ENCODE data around the gene C2CD3.

The C2CD3 gene, protein sequence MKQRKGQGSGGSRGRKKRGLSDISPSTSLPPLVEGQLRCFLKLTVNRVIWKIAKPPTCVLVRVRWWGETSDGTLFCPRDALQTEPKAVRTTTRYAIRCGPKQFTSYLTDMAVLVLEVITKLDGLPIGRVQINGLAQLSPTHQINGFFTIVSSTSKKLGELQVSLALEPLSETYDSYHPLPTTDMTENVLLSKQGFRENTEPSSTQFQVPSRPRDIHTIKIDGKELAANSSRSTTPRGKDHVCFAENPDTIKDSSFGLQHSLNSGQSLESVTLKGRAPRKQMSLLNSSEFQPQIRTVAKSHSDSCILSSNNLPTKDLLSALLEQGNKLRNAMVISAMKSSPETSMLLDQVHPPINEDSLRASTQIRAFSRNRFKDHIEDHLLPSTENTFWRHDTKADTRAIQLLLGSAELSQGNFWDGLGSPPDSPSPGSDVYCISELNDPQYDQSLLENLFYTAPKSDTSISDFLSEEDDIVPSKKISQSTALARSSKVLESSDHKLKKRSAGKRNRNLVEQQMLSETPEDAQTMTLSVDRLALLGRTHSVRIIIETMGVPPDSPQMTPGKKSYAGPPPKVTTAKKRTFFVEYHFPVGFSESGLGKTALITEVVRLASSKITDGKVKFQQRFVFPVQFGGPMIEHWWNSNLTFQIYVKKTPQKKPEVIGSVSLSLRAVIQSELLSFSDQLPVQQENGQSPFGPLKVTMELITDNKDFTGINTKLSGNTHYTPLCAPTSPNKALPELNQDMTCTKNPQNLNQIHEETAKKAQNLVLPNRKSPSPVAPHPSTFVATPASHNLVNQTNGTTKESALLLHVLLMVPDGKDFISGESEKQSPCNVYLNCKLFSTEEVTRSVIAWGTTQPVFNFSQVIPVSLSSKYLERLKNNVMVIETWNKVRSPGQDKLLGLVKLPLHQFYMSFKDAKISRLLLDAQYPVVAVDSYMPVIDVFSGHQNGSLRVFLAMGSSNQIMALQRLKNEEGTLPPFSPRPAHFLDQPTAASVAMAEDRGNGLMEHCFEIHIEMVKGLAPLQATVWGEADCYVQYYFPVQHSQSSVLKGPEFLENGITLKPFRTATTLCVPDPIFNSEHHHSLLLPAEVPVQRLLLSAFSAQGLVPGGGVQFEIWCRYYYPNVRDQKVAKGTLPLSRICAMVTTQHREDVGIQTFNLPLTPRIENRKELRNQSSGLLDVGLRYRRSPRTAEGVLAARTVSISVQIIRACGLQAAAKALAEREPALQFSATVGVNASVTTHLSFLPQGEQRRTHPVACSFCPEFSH (N-terminal part only)

DNA sequence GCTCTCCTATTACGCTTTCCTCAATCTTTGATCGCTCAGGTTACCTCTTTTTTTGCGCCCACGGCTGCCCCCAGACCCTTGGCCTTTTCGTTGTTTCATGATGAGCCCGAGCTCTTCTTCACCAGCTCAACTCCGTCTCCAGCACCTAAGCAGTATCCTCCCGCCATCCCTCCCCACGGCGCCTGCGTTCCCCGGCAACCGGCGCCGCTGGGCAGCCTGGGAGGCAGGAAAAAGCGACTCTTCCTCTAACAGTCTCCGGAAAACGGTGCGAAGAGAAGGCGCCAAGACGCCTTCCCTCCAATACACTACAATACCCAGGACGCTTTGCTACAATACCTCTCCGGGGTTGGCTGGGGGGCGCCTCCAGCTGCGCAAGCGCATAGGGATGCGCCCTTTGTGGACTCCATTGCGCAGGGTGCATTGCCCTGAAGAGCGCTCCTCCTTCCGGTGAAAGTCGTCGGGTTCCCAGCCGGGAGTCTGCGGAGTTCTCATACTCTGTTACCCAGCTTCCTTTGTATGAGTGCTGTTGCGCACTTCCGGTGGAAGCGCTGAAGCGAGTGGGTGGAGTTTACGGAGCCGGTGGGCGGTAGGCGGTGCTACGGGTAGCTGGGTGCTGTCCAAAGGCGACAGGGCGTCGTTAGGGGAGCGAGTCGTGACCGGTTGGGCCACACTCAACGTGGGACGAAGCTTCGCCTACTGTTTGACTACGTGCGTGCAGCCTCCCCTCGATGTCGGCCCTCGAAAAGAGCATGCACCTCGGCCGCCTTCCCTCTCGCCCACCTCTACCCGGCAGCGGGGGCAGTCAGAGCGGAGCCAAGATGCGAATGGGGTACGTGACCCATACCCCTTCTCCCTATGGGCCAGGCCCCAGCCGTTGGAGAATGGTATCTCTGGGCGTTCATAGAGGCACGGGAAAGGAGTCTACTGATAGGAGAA is at the start of gene C2CD3, which contains the start of gene PPME1:
C2CD3 (minus strand) TSS at position 309 of the 936 bp plus-strand sequence; CDS start at position 99, 210 bp downstream.
PPME1 (plus strand) TSS at position 596 of the 936 bp plus-strand sequence; CDS start at position 729, 133 bp downstream.
- DNase-seq (ENCODE audit: low spot score), result peak; percentile 64

DNA sequence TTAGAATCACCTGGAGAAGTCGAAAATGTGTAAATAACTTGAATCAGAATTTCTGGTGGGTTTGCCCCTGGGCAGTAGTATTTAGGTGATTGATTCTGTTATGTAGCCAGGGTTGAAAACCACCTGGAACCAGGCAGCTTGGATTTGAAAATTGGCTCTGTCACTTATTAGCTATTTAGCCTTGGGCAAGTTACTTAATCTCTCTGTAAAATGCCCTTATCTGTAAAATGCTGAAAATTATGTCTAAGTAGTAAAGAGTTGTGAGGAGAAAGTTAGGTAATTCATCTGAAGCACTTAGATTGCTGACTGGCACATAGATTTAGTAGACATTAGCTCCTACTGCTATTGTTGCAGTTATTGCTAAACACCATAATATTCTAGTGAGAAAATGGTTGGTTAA is 49.6 kb upstream of the C2CD3 start:
- DNase-seq (ENCODE audit: low spot score), result no peak

DNA sequence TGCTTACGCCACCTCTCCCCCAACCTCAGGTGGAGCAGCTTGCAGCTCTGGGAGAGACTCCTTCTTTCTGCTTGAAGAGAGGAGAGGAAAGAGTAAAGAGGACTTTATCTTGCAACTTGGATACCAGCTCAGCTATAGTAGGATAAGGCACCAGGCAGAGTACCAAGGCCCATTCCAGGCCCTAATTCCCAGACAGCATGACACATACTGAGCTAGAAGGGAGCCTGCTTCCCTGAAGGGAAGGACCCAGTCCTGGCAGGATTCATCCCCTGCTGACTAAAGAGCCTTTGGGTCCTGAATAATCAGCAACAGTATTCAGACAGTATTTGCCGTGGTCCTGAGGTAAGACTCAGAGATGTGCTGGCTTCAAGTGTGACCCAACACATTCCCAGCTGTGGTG is 41.7 kb upstream of the C2CD3 start:
- DNase-seq (ENCODE audit: low spot score), result no peak

DNA sequence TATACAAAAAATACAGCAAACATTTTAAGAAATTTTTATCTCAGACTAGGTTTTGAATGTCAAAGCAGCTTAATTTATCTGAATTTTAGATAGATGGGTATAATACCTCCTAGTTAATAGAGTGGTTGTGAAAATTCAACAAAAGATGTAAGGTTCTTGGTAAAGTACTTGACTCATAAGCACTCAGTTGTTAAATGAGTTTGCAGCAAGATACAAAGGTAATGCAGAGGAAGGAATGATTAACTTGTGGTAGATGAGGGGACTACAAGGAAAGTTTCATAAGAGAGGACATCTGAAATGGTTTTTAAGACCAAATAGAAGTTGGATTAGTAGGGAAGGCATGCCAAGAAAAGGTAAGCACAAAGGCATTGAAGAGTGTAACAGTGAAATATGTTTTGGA is 37.7 kb upstream of the C2CD3 start:
- DNase-seq (ENCODE audit: low spot score), result no peak

DNA sequence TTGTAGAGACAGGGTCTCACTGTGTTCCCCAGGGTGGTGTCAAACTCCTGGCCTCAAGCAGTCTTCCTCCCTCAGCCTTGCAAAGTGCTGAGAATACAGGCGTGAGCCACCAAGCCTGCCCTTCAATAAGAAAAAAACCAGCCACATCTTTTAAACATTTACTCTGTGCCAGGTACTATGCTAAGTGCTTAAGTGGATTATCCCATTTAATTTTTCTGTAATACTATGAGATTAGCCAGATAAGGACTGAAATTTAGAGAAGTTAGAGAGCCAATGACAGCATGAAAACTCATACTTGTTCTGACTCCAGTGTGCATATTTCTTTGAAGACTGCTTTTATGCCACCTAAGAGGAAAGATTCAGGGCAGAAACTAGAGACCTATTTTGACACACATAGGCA is 35.9 kb upstream of the C2CD3 start:
- no peak for DNase-seq (ENCODE audit: low spot score)

DNA sequence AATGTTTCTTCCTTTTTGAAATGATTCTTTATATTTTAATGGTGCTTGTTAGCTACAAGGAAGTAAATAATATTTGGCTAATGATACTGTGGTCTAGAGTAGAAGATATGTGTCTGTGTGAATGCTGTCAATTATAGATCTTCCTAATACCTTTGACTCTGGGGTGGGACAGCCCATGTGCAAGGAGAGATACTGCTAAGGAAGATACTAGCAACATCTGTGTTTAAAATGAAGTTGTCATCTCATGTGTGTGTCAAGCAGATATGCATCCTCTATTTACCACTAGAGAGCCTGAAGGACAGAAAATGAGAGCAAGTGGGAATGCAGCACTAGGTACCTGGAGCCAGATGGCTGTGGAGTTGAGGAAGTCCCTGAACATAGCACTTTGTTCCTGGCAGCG is 34.4 kb upstream of the C2CD3 start:
- DNase-seq (ENCODE audit: low spot score), result no peak

DNA sequence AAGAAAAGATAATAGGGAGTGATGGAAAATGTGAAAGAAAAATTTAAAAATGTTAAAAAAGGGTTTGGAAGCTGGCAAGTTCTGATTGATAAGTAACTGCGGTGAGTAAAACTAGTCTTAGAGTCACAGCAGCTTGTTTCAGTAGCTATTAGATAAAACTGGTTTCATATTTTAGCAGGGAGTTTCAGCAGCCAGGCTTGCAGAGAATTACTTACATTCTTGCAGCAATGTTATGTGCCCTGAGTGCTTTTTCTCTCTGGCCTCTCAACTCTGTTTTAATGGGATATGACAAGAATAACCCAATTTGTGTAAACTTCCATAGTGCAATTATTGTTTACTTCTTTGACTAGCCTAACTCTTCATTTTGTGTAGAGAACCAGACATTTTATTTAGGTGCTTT is 33.9 kb upstream of the C2CD3 start:
- no peak for DNase-seq (ENCODE audit: low spot score)

DNA sequence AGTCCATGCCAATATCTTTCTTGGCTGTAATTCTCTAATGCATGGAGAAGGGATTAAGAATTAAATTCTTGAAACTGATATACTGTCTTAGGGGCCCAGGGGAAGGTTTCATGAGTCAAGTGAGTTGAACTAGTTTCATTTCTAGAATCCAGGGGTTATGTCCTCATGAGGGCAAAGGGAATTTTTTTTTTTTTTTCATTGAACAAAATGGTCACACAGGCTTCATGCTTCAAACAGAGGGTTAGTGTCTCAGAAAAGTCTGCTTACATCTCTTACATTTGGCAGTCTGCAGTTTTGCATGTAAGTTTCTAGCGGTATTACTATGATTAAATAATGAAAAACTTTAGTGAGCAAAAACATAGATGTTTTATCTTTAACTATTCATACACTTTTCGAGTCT is 33.2 kb upstream of the C2CD3 start:
- no peak for DNase-seq (ENCODE audit: low spot score)

DNA sequence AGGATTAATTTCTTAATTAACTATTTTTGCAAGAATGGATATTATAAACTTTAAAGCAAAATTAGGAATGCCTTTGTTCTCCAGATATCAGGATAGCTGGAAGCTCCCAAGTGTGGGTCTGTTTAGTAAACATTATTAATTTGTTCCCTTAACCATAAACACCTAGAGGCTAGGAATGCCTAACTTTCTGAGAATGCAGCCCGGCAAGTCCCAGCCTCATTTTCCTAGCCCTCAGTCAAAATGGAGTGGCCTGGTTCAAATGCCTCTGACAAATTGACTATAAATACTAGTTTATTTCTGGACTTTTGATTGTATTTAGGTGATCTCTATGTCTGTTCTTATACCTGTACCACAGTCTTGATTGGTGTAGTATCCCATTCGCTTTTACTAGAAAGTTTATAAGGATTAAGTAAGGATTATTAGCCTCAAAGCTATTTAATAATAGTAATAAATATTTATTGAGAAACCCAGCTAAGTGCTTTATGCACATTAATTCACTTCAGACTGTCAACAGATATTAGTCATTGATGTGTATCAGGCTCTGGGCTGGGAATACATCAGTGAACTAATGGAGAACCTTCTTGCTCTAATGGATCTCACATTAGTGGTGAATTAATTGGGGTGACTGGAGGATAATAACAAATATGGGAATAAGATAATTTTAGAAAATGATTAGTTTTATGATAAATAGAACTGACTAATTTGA is 26.1 kb upstream of the C2CD3 start:
- no peak for DNase-seq (ENCODE audit: low spot score)

DNA sequence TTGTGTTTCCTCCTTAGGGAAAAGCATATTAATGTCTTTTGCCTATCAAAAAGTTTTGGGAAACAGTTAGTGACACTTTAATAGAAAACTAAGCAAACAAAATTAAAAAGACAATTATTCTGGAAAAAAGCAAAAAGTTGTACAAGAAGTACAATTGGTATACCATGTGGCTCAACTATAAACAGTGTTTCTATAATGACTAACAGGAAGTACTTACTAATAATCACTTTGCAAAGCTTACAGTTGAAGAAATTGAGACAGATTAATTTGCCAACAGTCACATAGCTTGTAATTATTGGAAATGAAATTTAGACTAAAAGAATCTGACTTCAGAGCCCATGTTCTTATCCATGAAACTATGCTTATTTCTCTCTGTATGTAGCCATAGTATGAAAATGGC is 25.0 kb upstream of the C2CD3 start:
- DNase-seq (ENCODE audit: low spot score), result no peak

DNA sequence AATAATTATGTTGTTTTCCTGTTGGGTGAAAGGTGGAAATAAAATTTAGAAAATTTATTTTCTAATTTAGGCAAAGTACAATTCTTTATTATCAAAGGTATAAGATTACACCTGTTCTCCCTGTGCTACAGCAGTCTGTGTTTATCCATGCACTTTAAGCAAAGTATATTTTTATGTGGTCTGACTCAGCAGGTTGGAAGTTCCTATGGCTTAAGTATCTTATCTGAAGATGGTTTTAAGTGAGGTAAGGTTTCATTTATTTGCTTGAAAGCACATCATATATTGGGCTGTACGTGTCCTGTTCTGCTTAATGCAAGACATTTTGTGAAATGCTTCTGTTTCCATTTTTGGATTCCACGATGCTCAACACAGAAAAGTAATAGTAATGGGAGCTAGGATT is 14.9 kb upstream of the C2CD3 start:
- no peak for DNase-seq (ENCODE audit: low spot score)

DNA sequence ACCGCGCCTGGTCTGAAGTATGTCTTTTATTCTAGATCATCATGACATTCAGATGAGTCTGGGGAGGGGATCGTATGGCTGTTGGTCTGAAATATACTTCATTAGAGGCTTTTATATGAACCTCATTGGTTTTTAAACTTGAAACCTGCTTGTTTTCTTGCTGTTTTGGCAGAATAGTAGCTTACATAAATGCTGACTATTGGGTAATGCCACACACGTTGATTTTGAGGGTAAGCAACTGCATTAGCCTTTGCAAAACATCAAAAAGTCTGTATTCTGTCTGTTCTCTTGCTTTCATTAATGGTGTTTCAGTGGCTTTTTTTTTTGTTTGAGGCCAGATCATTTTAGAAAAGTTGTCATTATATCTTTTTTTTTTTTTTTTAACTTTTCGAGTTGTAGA is 14.5 kb upstream of the C2CD3 start:
- no peak for DNase-seq (ENCODE audit: low spot score)

DNA sequence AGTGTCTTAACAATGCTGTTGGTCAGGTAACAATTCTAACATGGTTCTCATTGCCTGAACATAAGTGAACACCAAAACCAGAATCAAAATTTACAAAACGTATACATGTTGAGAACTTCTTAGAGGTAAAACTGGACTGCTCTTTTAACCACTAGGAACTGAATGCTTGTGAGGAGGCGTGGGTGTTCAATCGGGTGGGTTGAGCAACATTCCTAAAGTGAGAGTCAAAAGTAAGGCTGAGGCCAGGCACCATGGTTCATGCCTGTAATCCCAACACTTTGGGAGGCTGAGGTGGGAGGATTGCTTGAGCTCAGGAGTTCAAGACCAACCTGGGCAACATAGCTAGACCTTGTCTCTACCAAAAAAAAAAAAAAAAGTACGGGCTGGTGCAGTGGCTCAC is 11.8 kb upstream of the C2CD3 start:
- DNase-seq (ENCODE audit: low spot score), result no peak

DNA sequence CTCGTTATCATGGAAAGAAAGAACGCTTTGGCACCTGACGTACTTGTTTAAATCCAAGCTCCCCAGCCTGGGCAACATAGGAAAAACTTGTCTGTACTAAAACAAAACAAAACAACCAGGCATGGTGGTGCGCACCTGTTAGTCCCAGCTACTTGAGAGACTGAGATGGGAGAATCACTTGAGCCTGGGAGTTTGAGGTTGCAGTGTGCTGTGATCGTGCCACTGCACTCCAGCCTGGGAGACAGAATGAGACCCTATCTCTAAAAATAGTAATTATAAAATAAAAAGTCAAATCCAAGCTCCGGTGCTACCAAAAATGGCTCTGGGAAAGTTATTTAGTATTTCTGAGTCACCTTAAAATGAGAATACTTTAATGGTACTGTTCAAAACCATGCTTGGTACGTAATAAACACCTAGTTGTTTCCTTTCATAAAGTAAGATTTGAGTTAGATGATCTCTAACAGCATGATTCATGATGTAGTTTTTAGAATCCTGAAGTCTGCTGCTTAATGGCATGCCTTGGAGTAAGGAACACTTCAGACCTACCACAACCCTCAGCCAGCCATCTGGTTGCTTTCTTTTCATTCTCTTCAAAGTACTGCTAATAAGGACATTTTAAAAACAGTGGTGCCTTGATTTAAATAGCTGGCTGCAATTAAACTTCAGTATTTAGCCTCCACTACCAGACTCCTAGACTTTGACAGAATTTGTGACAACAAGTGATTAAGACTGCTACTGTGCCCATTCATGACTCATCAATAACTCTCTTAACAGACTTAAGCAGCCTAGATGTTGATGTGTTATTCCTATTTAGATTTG is 8.6 kb upstream of the C2CD3 start:
- DNase-seq (ENCODE audit: low spot score), result no peak

DNA sequence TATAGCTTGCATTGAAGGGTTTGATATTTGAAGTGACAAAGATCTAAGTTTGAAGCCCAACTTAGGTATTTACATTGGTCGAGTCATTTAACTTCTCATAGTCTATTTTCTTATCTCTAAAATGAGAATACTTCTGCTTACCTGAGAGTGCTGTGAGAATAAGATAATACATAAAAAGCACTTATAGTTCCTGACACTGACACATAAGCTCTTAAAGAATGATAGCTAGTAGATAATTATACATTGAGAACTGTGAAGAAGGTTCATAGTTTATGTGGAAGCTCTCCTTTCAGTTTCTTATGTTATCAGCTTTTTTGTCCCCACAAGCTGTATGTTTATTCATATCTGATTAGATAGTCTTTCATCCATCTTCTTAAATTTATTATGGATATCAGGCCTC is 5.1 kb upstream of the C2CD3 start:
- DNase-seq (ENCODE audit: low spot score), result no peak

DNA sequence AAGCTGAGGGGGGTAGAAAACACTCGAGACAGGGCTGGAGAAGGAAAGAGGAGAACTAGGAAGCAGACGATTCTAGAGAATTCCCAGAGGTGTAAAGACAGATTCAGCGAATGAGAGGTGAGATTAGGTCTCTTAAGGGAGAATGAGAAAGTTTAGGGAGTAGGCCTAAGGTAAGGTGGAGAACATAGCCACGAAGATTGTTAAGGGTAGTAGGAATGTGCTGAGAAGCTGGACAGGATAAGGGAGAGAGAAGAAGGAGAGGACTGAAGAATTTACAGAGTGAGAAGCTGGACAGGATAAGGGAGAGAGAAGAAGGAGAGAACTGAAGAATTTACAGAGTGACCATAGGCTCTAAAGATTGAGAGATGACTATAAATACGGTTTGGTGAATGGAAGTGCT is 1.2 kb upstream of the C2CD3 start:
- no peak for DNase-seq (ENCODE audit: low spot score)

DNA sequence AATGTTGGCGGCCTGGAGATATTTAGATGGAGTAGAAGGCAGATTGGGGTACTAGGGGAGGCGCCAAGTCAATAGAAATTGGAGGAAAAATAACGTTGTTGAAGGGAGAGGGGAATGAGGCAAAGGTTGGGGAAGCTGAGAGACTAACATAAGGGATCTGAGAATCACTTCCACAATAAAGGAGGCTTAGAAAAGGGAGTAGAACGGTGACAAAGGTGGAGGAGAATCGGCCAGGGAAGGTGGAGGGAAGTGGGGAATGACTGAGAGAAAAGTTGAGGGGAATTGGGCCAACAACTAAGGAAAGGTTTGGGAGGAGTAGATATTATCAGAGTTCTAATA is 797 bp upstream of the C2CD3 start:
- no peak for DNase-seq (ENCODE audit: low spot score)

DNA sequence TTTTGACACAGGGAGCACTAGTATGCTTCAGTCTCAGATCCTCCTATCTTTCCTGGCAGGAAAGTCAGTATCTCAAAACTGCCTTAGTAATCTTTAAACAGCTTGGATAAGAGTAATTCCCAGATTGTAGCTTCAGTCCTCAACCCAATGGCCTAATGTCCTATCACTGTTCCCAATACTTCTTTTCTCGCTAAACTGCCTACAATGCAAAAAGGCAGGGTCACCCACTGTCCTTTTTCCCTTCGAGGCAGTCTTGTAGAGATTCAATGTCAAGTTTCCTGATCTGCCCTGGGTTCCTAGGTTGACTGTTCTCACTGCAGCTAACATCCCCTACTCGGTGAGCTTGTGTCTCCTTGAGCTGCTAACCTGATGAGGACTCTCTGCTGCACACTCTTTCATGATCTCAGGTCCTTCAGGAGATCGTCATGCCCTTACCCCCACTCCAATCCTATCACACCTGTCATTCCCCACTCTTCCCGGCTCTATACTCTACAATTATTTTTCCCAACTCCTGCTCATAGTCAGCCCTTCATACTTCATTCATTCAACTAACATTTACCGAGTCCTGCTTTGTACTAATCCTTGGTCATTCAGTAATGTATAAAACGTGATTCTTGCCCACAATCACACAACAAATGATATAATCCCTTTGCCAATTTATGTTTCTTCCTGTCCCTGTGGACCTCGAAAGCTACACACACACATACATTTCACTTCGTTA is 904 bp downstream of the C2CD3 start:
- no peak for DNase-seq (ENCODE audit: low spot score)

DNA sequence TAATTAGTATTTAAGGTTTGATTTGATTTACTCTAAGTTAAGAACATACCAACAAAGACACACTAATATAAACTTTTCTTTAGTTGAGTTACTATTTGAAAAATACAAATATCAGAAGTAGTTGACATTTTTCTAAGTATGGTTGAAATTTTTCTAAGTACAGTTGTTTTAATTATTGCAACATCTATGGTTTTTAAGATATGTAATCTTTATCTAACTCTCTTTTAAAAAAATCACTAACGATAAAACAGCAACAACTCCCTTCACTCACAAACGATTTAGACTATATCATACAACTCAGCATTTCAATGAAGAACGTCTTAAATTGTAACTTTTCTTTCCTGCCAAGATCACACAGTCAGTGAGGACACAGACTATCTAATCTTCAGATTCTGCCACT is 2.0 kb downstream of the C2CD3 start:
- DNase-seq (ENCODE audit: low spot score), result no peak
